Smooth muscle cell (in vitro differentiated cells): ENCODE results near the gene UBTD1. TPM values are rescaled to one million over a fixed set of nuclear protein-coding genes. Genes with fewer than 3 reads are reported as not detected.

Source experiments
- DNase-seq: peaks from one replicate; lab custom pipeline; 2025; ENCODE audit not compliant: unreplicated experiment; lab: John Stamatoyannopoulos, UW
- H2AFZ ChIP-seq: fragments of 200-600 bp; sonication (generic); 2 replicates; pipeline ENCODE4 v1.6.0; 2016; ENCODE audit warnings: antibody characterized with exemption, low read depth, mild to moderate bottlenecking
- H3F3A ChIP-seq: fragments of 200-600 bp; sonication (generic); 2 replicates; pipeline ENCODE4 v1.6.0; 2017; ENCODE audit warnings: antibody characterized with exemption, low read depth
- H3K27ac ChIP-seq: fragments of 200-600 bp; sonication (generic); 2 replicates; pipeline ENCODE4 v1.5.1; 2016; ENCODE audit warnings: low read depth, mild to moderate bottlenecking
- H3K27me3 ChIP-seq: fragments of 200-600 bp; sonication (generic); 2 replicates; pipeline ENCODE4 v1.6.1; 2016; ENCODE audit warnings: low read depth, mild to moderate bottlenecking
- H3K36me3 ChIP-seq: fragments of 200-600 bp; sonication (generic); 2 replicates; pipeline ENCODE4 v1.5.1; 2016; ENCODE audit warnings: low read depth
- H3K4me1 ChIP-seq: fragments of 200-600 bp; sonication (generic); 2 replicates; pipeline ENCODE4 v1.5.1; 2016; ENCODE audit warnings: low read depth
- H3K4me2 ChIP-seq: fragments of 200-600 bp; sonication (generic); 2 replicates; pipeline ENCODE4 v1.6.0; 2016; ENCODE audit warnings: mild to moderate bottlenecking
- H3K4me3 ChIP-seq: fragments of 200-600 bp; sonication (generic); 2 replicates; pipeline ENCODE4 v1.5.1; 2016; ENCODE audit warnings: mild to moderate bottlenecking
- H3K79me2 ChIP-seq: fragments of 200-600 bp; sonication (generic); 2 replicates; pipeline ENCODE4 v1.6.0; 2016; ENCODE audit warnings: low read depth, mild to moderate bottlenecking
- H3K9ac ChIP-seq: fragments of 200-600 bp; sonication (generic); 2 replicates; pipeline ENCODE4 v1.6.0; 2016; ENCODE audit warnings: low read depth
- H3K9me3 ChIP-seq: fragments of 200-600 bp; sonication (generic); replicated peaks from 2 replicates; pipeline ENCODE4 v1.5.1; 2016; ENCODE audit warnings: low read depth
- H4K20me1 ChIP-seq: fragments of 200-600 bp; sonication (generic); 2 replicates; pipeline ENCODE4 v1.6.0; 2016; ENCODE audit warnings: low read depth
- WGBS: methylation state at CpG from one replicate; pipeline ENCODE4 v1.1.7; 2016; ENCODE audit warnings: low lambda C conversion rate; 5-methylcytosine and 5-hydroxymethylcytosine counted together
- polyA plus RNA-seq: library from polyadenylated mRNA; unstranded; fragments of >200 nt; fragmentation: Nextera tagmentation; extraction: Ambion mirVana; gene quantifications from 2 replicates; pipeline ENCODE4 v1.2.1, GENCODE V29; 2016
- total RNA-seq: library from RNA; depleted of rRNA; stranded (reverse); fragments of >200 nt; gene quantifications from 2 replicates; pipeline ENCODE4 v1.2.3, GENCODE V29; 2014
- TF ChIP-seq, protein P1 (sequence below): fragments of 200-600 bp; sonication (generic); IDR thresholded peaks from 2 replicates; pipeline ENCODE4 v1.5.1; 2017; ENCODE audit warnings: borderline replicate concordance, mild to moderate bottlenecking, antibody characterized with exemption; ENCODE audit not compliant: insufficient read depth, poor library complexity, severe bottlenecking

UBTD1 gene
- total and polyA plus RNA-seq, 2 experiments from 2014 or later, result 26.5 to 59.9 TPM

GRCh38 chr10:97505152-97505551 is 6.4 kb downstream of the UBTD1 start:
- Histone ChIP-seq H3K36me3 (no peaks in the 10 kb centered on the region), H3K9ac (no peak overlapping the region), H3F3A (no peaks in the 10 kb centered on the region), H3K9me3 (no peaks in the 10 kb centered on the region), H3K4me2 (no peak overlapping the region), H3K79me2 (peaks cover 98% of the 10 kb centered on the region), H4K20me1 (peaks cover 99% of the 10 kb centered on the region), H3K27ac (no peak overlapping the region), H3K4me3 (no peak overlapping the region), H3K4me1 (peaks cover 5% of the 10 kb centered on the region), H2AFZ (no peak overlapping the region), H3K27me3 (no peaks in the 10 kb centered on the region)
- TF ChIP-seq, protein P1, sequence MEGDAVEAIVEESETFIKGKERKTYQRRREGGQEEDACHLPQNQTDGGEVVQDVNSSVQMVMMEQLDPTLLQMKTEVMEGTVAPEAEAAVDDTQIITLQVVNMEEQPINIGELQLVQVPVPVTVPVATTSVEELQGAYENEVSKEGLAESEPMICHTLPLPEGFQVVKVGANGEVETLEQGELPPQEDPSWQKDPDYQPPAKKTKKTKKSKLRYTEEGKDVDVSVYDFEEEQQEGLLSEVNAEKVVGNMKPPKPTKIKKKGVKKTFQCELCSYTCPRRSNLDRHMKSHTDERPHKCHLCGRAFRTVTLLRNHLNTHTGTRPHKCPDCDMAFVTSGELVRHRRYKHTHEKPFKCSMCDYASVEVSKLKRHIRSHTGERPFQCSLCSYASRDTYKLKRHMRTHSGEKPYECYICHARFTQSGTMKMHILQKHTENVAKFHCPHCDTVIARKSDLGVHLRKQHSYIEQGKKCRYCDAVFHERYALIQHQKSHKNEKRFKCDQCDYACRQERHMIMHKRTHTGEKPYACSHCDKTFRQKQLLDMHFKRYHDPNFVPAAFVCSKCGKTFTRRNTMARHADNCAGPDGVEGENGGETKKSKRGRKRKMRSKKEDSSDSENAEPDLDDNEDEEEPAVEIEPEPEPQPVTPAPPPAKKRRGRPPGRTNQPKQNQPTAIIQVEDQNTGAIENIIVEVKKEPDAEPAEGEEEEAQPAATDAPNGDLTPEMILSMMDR, result no peak
- DNase-seq, result no peak
- WGBS, result 100% methylated on average over 1 of the region's 1 CpG

DNA sequence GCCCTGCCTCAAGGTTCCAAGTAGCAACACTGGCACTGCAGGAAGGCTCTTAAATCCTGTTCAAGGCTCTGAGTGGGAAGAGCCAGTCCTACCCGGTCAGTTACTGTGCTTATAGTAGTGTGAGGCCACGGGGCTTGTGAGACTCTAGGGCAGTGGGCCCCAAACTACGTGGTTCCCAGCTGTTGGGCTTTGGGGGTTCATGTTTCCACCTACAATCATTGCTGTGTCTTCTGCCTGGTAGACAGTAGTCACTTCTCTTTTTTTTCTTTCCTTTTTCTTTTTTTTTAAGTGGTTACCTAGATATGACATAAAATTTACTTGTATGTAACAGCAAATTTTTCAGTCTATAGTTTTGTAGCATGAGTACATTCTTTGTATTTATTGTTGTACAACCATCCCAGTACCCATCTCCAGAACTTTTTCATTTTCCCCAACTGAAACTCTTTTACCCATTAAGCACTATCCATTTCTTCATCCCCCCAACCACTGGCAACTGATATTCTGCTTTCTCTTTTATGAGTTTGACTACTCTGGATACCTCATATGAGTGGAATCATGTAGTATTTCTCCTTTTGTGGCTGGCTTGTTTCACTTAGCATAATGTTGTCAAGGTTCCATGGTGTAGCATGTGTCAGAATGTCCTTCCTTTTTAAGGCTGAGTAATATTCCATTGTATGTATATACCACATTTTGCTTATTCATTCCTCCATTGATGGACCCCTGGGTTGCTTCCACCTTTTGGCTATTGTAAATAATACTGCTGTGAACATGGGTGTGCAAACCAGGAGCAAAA is 7.7 kb downstream of the UBTD1 start:
- no peak overlapping the region for H3K4me2 ChIP-seq
- peaks cover 5% of the 10 kb centered on the region for H3K4me1 ChIP-seq
- H3K4me3 ChIP-seq, result no peak overlapping the region
- H3K36me3 ChIP-seq, result no peaks in the 10 kb centered on the region
- TF ChIP-seq, protein P1, result no peak
- H3K27me3 ChIP-seq, result no peaks in the 10 kb centered on the region
- H3F3A ChIP-seq, result no peaks in the 10 kb centered on the region
- peaks cover 98% of the 10 kb centered on the region for H3K79me2 ChIP-seq
- H4K20me1 ChIP-seq, result peaks cover 99% of the 10 kb centered on the region
- no peaks in the 10 kb centered on the region for H3K9me3 ChIP-seq
- H2AFZ ChIP-seq, result no peak overlapping the region
- DNase-seq, result no peak
- 83% methylated on average over 3 of the region's 3 CpGs for WGBS
- no peak overlapping the region for H3K27ac ChIP-seq
- H3K9ac ChIP-seq, result no peak overlapping the region

DNA sequence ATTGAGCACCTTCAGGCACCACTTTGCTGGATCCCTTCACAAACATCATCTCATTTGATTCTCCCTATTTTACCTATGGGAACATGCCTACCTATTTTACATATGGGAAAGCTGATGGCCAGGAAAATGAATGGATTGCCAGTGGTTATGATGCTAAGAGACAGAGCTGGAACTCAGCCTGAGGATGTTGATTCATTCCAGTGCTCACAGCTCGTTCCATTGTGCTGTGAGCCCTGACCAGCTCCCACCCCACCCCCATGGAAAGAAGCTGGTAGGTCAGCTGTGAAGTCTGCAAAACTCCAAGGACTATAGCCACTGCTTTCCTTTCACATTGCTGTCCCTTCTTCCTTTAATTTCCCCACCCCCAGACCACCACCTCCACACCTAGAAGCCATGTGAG is 9.6 kb downstream of the UBTD1 start:
- Histone ChIP-seq H3K27ac (no peak overlapping the region), H3K4me2 (no peak overlapping the region), H3K27me3 (no peaks in the 10 kb centered on the region), H3K4me1 (peaks cover 5% of the 10 kb centered on the region), H3K9ac (no peak overlapping the region), H3K4me3 (no peak overlapping the region), H3F3A (no peaks in the 10 kb centered on the region), H3K9me3 (no peaks in the 10 kb centered on the region), H4K20me1 (peaks cover 99% of the 10 kb centered on the region), H2AFZ (no peak overlapping the region), H3K36me3 (no peaks in the 10 kb centered on the region), H3K79me2 (peaks cover 95% of the 10 kb centered on the region)
- DNase-seq, result no peak
- TF ChIP-seq, protein P1, result no peak
- WGBS, result 19% methylated on average over 1 of the region's 1 CpG
